Fibroblast of lung (primary cell): ENCODE measurements around the gene FHAD1. TPM values are rescaled to one million over a fixed set of nuclear protein-coding genes. Genes with fewer than 3 reads are reported as not detected.
A peak's percentile ranks its signal among the peaks of the same experiment; 100 is the strongest.

Experiments used
- DNase-seq, 2 donors: peaks; one replicate each; pipeline versions ENCODE4 v3.0.0 to v3.0.0-alpha.2; 2010; ENCODE audit warnings: low read depth in 2 of 2
- H2AFZ ChIP-seq: 2 replicates; pipeline ENCODE4 v1.5.1; 2012; ENCODE audit warnings: low read length, control low read depth, inconsistent platforms
- H3K27ac ChIP-seq: 2 replicates; pipeline ENCODE4 v1.5.1; 2011; ENCODE audit warnings: low read length, control low read depth; ENCODE audit not compliant: insufficient read depth
- H3K27me3 ChIP-seq: 2 replicates; pipeline ENCODE4 v1.5.1; 2011; ENCODE audit warnings: mild to moderate bottlenecking, low read length; ENCODE audit not compliant: control insufficient read depth, insufficient read depth
- H3K36me3 ChIP-seq: 2 replicates; pipeline ENCODE4 v1.5.1; 2011; ENCODE audit warnings: low read length; ENCODE audit not compliant: control insufficient read depth, insufficient read depth
- H3K4me1 ChIP-seq: 2 replicates; pipeline ENCODE4 v1.5.1; 2011; ENCODE audit warnings: low read length; ENCODE audit not compliant: control insufficient read depth, insufficient read depth; ENCODE audit errors: extremely low read depth
- H3K4me2 ChIP-seq: 2 replicates; pipeline ENCODE4 v1.5.1; 2011; ENCODE audit warnings: low read length, control low read depth; ENCODE audit not compliant: insufficient read depth; ENCODE audit errors: extremely low read depth
- H3K4me3 ChIP-seq, 4 experiments: fragments of 200-600 bp in 1 of 4; sonication (generic) in 1 of 4; replicated peaks in 1 of 4; 2 replicates each; pipeline ENCODE4 v1.5.1; 2011 to 2016; ENCODE audit warnings: low read length in 4 of 4, low read depth in 3 of 4, mild to moderate bottlenecking in 3 of 4, control low read depth in 2 of 4, inconsistent platforms in 1 of 4, mixed read lengths in 1 of 4; ENCODE audit not compliant: insufficient read depth in 1 of 4; ENCODE audit errors: control extremely low read depth in 1 of 4
- H3K79me2 ChIP-seq: 2 replicates; pipeline ENCODE4 v1.5.1; 2012; ENCODE audit warnings: mild to moderate bottlenecking, low read length, inconsistent platforms; ENCODE audit not compliant: control insufficient read depth, insufficient read depth
- H3K9ac ChIP-seq: 2 replicates; pipeline ENCODE4 v1.5.1; 2011; ENCODE audit warnings: mild to moderate bottlenecking, low read length, control low read depth; ENCODE audit not compliant: insufficient read depth
- H3K9me3 ChIP-seq: 2 replicates; pipeline ENCODE4 v1.5.1; 2012; ENCODE audit warnings: low read depth, low read length; ENCODE audit not compliant: control insufficient read depth, insufficient read depth
- H4K20me1 ChIP-seq: 2 replicates; pipeline ENCODE4 v1.5.1; 2011; ENCODE audit warnings: low read length; ENCODE audit not compliant: control insufficient read depth, insufficient read depth; ENCODE audit errors: extremely low read depth
- EZH2 ChIP-seq: IDR thresholded peaks from 2 replicates; pipeline ENCODE4 v1.5.1; 2012; ENCODE audit warnings: low read length, control low read depth, mild to moderate bottlenecking; ENCODE audit errors: missing control alignments
- polyA plus RNA-seq, 2 donors: library from polyadenylated mRNA; depleted of rRNA in 1 of 2; stranded (reverse) in 1 of 2; unstranded in 1 of 2; fragments of >200 nt; gene quantifications; 2 replicates each; pipeline ENCODE4 v1.2.1, GENCODE V29; 2011 to 2012; ENCODE audit warnings: missing spikeins in 1 of 2
- total RNA-seq: library from RNA; depleted of rRNA; stranded (reverse); fragments of >200 nt; gene quantifications from 2 replicates; pipeline ENCODE4 v1.2.1, GENCODE V29; 2014
- TF ChIP-seq, protein P1 (sequence below), 2 donors: IDR thresholded peaks in 1 of 2; conservative IDR thresholded peaks in 1 of 2; 1 replicate in 1 of 2; 2 replicates in 1 of 2; pipeline ENCODE4 v1.5.1; 2011 to 2012; ENCODE audit warnings: low read length in 2 of 2, control low read depth in 1 of 2, inconsistent platforms in 1 of 2, low read depth in 1 of 2, mild to moderate bottlenecking in 1 of 2

Gene FHAD1
- total and polyA plus RNA-seq, 2 donors (not counting 1 experiment from before 2014, with no cell fraction given) = 0.09 to 0.66 TPM

DNA sequence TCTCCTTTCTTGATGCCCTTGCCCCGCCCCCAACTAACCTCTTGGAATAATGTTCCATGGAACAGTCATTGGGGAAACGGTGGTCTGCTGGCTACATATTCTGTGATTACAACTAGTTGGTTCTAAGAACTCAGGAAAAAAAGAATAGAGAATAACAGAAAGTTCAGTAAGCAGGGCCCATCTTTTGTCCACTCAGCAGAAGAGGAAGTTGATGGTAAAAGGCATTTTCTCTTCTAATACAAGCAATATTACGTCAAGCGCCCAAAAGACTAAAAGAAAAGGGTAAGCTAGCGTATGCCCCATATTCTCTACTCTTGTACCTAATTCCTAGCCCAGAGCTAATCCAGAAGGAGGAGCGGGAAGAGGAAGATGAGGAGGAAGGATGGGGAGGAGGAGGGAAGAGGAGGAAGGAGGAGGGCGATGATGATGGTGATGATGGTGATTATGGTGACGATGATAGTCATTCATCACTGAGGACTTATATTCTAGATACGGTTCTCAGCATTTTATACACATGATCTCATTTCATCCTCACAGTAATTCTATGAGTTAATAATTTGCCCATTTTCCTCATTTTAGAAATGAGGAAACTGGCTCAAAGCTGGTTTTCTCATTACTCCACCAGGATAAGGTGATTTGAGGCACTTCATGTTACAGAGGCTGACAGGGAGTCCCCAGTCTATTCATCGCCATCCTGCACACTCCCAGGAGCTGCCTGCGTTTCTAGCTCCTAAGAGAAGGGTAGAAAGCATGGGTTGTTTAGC lies 86.1 kb downstream of the FHAD1 start:
- Histone ChIP-seq H3K9ac (no peak overlapping the region), H3K4me3 (no peak overlapping the region), H3K4me2 (no peak overlapping the region), H3K36me3 (no peaks in the 10 kb centered on the region), H3K9me3 (no peaks in the 10 kb centered on the region), H3K27ac (no peak overlapping the region), H3K4me1 (peaks cover 17% of the 10 kb centered on the region), H3K27me3 (no peaks in the 10 kb centered on the region), H2AFZ (no peak overlapping the region), H4K20me1 (no peaks in the 10 kb centered on the region), H3K79me2 (no peaks in the 10 kb centered on the region)
- DNase-seq = no peak
- TF ChIP-seq, protein P1, sequence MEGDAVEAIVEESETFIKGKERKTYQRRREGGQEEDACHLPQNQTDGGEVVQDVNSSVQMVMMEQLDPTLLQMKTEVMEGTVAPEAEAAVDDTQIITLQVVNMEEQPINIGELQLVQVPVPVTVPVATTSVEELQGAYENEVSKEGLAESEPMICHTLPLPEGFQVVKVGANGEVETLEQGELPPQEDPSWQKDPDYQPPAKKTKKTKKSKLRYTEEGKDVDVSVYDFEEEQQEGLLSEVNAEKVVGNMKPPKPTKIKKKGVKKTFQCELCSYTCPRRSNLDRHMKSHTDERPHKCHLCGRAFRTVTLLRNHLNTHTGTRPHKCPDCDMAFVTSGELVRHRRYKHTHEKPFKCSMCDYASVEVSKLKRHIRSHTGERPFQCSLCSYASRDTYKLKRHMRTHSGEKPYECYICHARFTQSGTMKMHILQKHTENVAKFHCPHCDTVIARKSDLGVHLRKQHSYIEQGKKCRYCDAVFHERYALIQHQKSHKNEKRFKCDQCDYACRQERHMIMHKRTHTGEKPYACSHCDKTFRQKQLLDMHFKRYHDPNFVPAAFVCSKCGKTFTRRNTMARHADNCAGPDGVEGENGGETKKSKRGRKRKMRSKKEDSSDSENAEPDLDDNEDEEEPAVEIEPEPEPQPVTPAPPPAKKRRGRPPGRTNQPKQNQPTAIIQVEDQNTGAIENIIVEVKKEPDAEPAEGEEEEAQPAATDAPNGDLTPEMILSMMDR (conservative IDR thresholded peaks at IDR 0.05 in 1 of 2, IDR thresholded peaks at IDR 0.05 in 1 of 2; ENCODE audit: low read depth in 1 of 2, low read length in 2 of 2) = no peak
- TF ChIP-seq EZH2 = no peak

DNA sequence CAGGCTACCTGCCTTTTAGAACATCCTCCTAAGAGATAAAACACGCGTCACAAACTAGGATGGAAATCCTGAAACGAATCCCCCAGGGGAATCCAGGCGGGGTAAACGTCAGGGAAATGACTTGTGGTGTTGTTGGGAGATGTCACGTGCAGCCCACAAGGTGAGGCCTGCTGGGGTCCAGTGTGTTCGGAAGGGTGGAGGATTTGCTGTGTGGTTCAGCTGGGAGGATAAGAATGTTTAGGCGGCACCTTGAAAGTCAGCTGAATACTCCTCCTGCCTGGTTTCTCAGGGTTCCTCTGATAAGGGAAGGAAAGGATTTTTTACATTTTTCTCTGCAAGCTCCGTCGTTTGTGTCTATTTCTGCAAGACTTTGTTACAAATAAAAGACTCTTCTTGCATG lies 88.0 kb downstream of the FHAD1 start:
- Histone ChIP-seq H3K36me3 (no peaks in the 10 kb centered on the region), H3K4me1 (peaks cover 12% of the 10 kb centered on the region), H3K9ac (no peak overlapping the region), H2AFZ (no peak overlapping the region), H3K27ac (no peak overlapping the region), H3K9me3 (no peaks in the 10 kb centered on the region), H4K20me1 (no peaks in the 10 kb centered on the region), H3K4me3 (no peak overlapping the region), H3K79me2 (no peaks in the 10 kb centered on the region), H3K27me3 (no peaks in the 10 kb centered on the region), H3K4me2 (no peak overlapping the region)
- no peak for TF ChIP-seq EZH2
- TF ChIP-seq, protein P1 (conservative IDR thresholded peaks at IDR 0.05 in 1 of 2, IDR thresholded peaks at IDR 0.05 in 1 of 2; ENCODE audit: low read depth in 1 of 2, low read length in 2 of 2) = no peak
- DNase-seq = no peak

DNA sequence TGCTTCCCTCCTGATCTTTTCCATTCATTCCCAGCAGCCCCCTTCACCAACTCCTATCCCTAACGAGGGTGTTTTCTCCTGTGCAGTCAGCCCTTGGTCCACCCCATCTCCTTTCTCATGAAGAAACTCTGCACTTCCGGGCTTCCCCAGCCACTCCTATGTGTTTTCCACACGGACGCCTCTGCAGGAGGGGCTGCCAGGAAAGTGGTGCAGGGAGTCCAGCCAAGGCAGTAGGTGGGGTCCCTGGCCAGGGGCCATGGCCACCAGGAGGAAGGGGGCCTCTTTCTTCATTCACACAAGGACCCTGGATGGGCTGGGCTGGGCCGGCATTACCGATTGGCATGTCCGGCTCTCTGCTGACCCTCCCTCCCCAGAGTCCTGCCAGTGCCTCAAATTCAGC lies 89.8 kb downstream of the FHAD1 start:
- Histone ChIP-seq H4K20me1 (no peaks in the 10 kb centered on the region), H3K4me2 (peak overlapping the region; percentile 40), H3K9ac (no peak overlapping the region), H3K9me3 (no peaks in the 10 kb centered on the region), H3K27me3 (no peaks in the 10 kb centered on the region), H3K79me2 (no peaks in the 10 kb centered on the region), H3K4me1 (peaks cover 15% of the 10 kb centered on the region), H3K4me3 (no peak overlapping the region), H3K36me3 (no peaks in the 10 kb centered on the region), H2AFZ (no peak overlapping the region), H3K27ac (peak overlapping the region; percentile 69)
- DNase-seq = peak in 1 of 2 donors; percentile 16
- TF ChIP-seq EZH2 = no peak
- TF ChIP-seq, protein P1 (conservative IDR thresholded peaks at IDR 0.05 in 1 of 2, IDR thresholded peaks at IDR 0.05 in 1 of 2; ENCODE audit: low read depth in 1 of 2, low read length in 2 of 2) = no peak
